Esophagus muscularis mucosa (tissue), 4 donors: ENCODE measurements around the gene ERBB4. TPM values are rescaled to one million over a fixed set of nuclear protein-coding genes. Genes with fewer than 3 reads are reported as not detected.
"Not testable (repeated sequence)": the region's sequence is repeated elsewhere in the genome, so short reads cannot be mapped to it uniquely, and the experiment has no call there.

Source experiments
- DNase-seq: peaks from one replicate; pipeline ENCODE4 v3.0.0-alpha.2; 2017; ENCODE audit errors: extremely low spot score
- H3K27ac ChIP-seq, 4 donors: fragments of 200-600 bp; sonication (generic); replicated peaks in 1 of 4; 1 replicate in 3 of 4; 2 replicates in 1 of 4; pipeline ENCODE4 v1.5.1; 2016 to 2019; ENCODE audit warnings: mild to moderate bottlenecking in 1 of 4
- H3K27me3 ChIP-seq, 4 donors: fragments of 200-600 bp; sonication (generic); one replicate each; pipeline versions ENCODE4 v1.5.1 to v1.6.0; 2016 to 2019
- H3K36me3 ChIP-seq, 4 donors: fragments of 200-600 bp; sonication (generic); one replicate each; pipeline ENCODE4 v1.5.1; 2016 to 2019
- H3K4me1 ChIP-seq, 4 donors: fragments of 200-600 bp; sonication (generic); one replicate each; pipeline ENCODE4 v1.5.1; 2016 to 2019
- H3K4me3 ChIP-seq, 4 donors: fragments of 200-600 bp; sonication (generic); 1 replicate in 2 of 4; 2 replicates in 2 of 4; pipeline ENCODE4 v1.5.1; 2016 to 2019; ENCODE audit warnings: mild to moderate bottlenecking in 4 of 4, moderate library complexity in 1 of 4
- H3K9me3 ChIP-seq, 4 donors: fragments of 200-600 bp; sonication (generic); 1 replicate in 3 of 4; 2 replicates in 1 of 4; pipeline ENCODE4 v1.5.1; 2016 to 2019
- EP300 ChIP-seq: sonication (generic); formaldehyde crosslinking; IDR thresholded peaks from one replicate; pipeline ENCODE4 v1.6.1; 2017; ENCODE audit warnings: antibody characterized with exemption
- POLR2A ChIP-seq: fragments of 450-650 bp; IDR thresholded peaks from one replicate; pipeline ENCODE4 v1.6.1; 2017; ENCODE audit warnings: antibody characterized with exemption, moderate library complexity, mild to moderate bottlenecking, low read depth
- POLR2AphosphoS5 ChIP-seq, 2 donors: sonication (generic); formaldehyde crosslinking; IDR thresholded peaks; one replicate each; pipeline ENCODE4 v1.6.1; 2017; ENCODE audit warnings: antibody characterized with exemption in 2 of 2
- WGBS: methylation state at CpG from one replicate; pipeline ENCODE4 v1.1.5; 2018; 5-methylcytosine and 5-hydroxymethylcytosine counted together
- intact Hi-C: fragments of 100-400 bp; cut with DNase I; formaldehyde crosslinking; loops from one replicate; pipeline ENCODE4 v1.15.1; 2023
- total RNA-seq, 4 donors: library from RNA; depleted of rRNA; stranded (reverse); fragments of >200 nt; gene quantifications; one replicate each; pipeline versions ENCODE4 v1.1.0 to v1.2.1, GENCODE V29; 2016
- TF ChIP-seq, protein P1 (sequence below), 3 experiments: fragments of 200-600 bp in 2 of 3; fragments of 450-650 bp in 1 of 3; sonication (generic) in 2 of 3; IDR thresholded peaks; one replicate each; pipeline ENCODE4 v1.5.1; 2017 to 2019; ENCODE audit warnings: antibody characterized with exemption in 3 of 3, mild to moderate bottlenecking in 2 of 3, moderate library complexity in 1 of 3

Gene ERBB4
- total RNA-seq, 4 donors from 2014 or later, result under 0.01 to 0.19 (median 0.17) TPM

DNA sequence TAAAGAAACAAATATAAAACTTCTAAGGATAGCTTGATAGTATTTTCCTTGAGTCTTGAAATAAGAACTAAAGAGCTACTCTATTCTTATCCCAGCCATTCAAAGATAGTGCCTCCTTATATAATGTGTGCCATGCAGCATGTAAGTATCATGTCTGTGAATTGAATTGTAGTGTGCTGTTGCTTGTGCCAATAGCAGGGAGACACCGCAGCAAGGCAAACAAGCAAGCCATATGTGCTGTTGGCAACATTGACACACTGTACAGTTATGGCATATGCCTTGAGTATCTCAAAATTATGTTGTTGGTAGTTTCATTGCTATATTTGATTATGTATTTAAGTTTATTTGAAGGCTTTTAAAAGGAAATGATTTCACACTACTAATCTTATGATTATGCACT, 58.2 kb downstream of the ERBB4 start:
- Histone ChIP-seq H3K9me3 (no peaks in the 10 kb centered on the region), H3K27ac (no peak overlapping the region), H3K36me3 (no peaks in the 10 kb centered on the region), H3K4me1 (no peaks in the 10 kb centered on the region), H3K27me3 (no peaks in the 10 kb centered on the region), H3K4me3 (no peak overlapping the region)
- intact Hi-C loops, result no loop called here
- TF ChIP-seq POLR2AphosphoS5 (IDR thresholded peaks at IDR 0.05) (no peak), POLR2A (no peak), EP300 (no peak)
- TF ChIP-seq, protein P1, sequence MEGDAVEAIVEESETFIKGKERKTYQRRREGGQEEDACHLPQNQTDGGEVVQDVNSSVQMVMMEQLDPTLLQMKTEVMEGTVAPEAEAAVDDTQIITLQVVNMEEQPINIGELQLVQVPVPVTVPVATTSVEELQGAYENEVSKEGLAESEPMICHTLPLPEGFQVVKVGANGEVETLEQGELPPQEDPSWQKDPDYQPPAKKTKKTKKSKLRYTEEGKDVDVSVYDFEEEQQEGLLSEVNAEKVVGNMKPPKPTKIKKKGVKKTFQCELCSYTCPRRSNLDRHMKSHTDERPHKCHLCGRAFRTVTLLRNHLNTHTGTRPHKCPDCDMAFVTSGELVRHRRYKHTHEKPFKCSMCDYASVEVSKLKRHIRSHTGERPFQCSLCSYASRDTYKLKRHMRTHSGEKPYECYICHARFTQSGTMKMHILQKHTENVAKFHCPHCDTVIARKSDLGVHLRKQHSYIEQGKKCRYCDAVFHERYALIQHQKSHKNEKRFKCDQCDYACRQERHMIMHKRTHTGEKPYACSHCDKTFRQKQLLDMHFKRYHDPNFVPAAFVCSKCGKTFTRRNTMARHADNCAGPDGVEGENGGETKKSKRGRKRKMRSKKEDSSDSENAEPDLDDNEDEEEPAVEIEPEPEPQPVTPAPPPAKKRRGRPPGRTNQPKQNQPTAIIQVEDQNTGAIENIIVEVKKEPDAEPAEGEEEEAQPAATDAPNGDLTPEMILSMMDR (IDR thresholded peaks at IDR 0.05), result no peak
- 90% methylated on average over 1 of the region's 1 CpG for WGBS
- DNase-seq, result no peak

DNA sequence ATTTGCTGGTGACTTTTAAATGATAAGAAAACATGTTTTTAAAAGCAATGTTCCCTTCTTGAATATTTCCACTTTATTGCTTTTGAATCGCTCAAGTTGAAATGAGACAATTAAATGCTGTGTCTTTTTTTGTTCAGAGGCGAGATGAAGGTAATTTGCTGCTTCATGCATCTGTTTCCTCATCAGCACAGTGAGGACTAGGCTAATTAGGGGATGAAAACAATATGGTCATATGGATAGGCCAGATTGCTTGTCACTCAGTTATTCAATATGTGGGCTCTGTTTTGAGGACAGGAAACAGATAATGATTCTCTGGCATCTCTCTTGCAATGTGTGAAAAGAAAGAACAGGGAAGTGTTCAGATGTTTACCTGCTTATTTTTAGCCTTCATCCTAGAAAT, 61.0 kb downstream of the ERBB4 start:
- no peaks in the 10 kb centered on the region for H3K27me3 ChIP-seq
- H3K4me1 ChIP-seq, result no peaks in the 10 kb centered on the region
- no peak for DNase-seq
- 65% methylated on average over 2 of the region's 2 CpGs for WGBS
- H3K36me3 ChIP-seq, result no peaks in the 10 kb centered on the region
- intact Hi-C loops, result no loop called here
- H3K4me3 ChIP-seq, result no peak overlapping the region
- H3K27ac ChIP-seq, result no peak overlapping the region
- no peak for TF ChIP-seq EP300
- no peak for TF ChIP-seq POLR2AphosphoS5 (IDR thresholded peaks at IDR 0.05)
- TF ChIP-seq, protein P1 (IDR thresholded peaks at IDR 0.05), result no peak
- no peak for TF ChIP-seq POLR2A
- no peaks in the 10 kb centered on the region for H3K9me3 ChIP-seq

DNA sequence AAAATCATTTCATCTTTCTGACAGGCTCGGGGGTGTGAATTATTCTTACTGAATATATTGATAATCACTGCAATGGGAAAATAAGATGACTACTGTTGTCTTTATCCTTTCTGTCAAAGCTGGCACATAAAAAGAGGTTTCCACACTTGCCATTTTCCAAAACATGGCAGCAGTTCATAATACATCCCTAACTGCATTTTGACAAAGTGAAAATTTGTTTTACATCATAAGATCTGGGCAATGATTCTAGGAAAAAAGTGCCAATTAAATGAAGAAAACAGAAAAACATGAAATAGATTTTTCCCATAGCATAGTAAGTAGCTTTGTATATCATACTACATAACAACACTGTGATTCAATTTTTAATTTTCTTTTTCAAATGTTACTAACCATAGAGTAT, 65.4 kb downstream of the ERBB4 start:
- no peak for DNase-seq
- Histone ChIP-seq H3K4me1 (no peaks in the 10 kb centered on the region), H3K36me3 (no peaks in the 10 kb centered on the region), H3K27me3 (no peaks in the 10 kb centered on the region), H3K9me3 (no peaks in the 10 kb centered on the region), H3K27ac (no peak overlapping the region), H3K4me3 (no peak overlapping the region)
- WGBS, result 73% methylated on average over 1 of the region's 1 CpG
- intact Hi-C loops, result no loop called here
- TF ChIP-seq POLR2A, result no peak
- no peak for TF ChIP-seq POLR2AphosphoS5 (IDR thresholded peaks at IDR 0.05)
- TF ChIP-seq, protein P1 (IDR thresholded peaks at IDR 0.05), result no peak

DNA sequence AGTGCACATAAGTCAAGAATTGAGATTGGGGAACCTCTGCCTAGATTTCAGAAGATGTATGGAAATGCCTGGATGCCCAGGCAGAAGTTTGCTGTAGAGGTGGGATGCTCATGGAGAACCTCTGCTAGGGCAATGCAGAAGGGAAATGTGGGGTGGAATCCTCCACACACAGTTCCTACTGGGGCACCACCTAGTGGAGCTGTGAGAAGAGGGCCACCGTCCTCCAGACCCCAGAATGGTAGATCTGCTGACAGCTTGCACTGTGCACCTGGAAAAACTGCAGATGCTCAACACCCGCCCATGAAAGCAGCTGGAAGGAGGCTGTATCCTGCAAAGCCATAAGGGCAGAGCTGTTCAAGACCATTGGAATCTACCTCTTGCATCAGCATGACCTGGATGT, 71.1 kb downstream of the ERBB4 start:
- H3K4me3 ChIP-seq, H3K9me3 ChIP-seq, H3K27ac ChIP-seq, DNase-seq, H3K36me3 ChIP-seq, H3K4me1 ChIP-seq, intact Hi-C loops, H3K27me3 ChIP-seq: not testable (repeated sequence)
- WGBS, result no CpG with 5 or more reads among the region's 2 CpGs

GRCh38 chr2:212465456-212465855, 73.1 kb downstream of the ERBB4 start:
- no peak overlapping the region for H3K27ac ChIP-seq
- TF ChIP-seq POLR2A (no peak), EP300 (no peak), POLR2AphosphoS5 (IDR thresholded peaks at IDR 0.05) (no peak)
- TF ChIP-seq, protein P1 (IDR thresholded peaks at IDR 0.05), result no peak
- 93% methylated on average over 1 of the region's 1 CpG for WGBS
- no peak overlapping the region for H3K4me3 ChIP-seq
- H3K27me3 ChIP-seq, result no peaks in the 10 kb centered on the region
- no peaks in the 10 kb centered on the region for H3K36me3 ChIP-seq
- H3K9me3 ChIP-seq, result no peaks in the 10 kb centered on the region
- DNase-seq, result no peak
- intact Hi-C loops, result no loop called here
- no peaks in the 10 kb centered on the region for H3K4me1 ChIP-seq

- H3K27me3 ChIP-seq, intact Hi-C loops, H3K9me3 ChIP-seq, DNase-seq, H3K4me1 ChIP-seq, H3K27ac ChIP-seq, H3K4me3 ChIP-seq, H3K36me3 ChIP-seq: not testable (repeated sequence)
- WGBS, result 83% methylated on average over 4 of the region's 4 CpGs
These were observed 76.9 kb downstream of the ERBB4 start for GRCh38 chr2:212461708-212462107.
